H1 (cell line): Measurements from ENCODE around the gene ARL6IP6. TPM values are rescaled to one million over a fixed set of nuclear protein-coding genes. Genes with fewer than 3 reads are reported as not detected.
A peak's percentile ranks its signal among the peaks of the same experiment; 100 is the strongest.

Experiments
- CTCF ChIA-PET: fragments of 300-600 bp; sonication (Branson Sonifier 250); formaldehyde crosslinking; loops from one replicate; lab custom pipeline; 2021; ENCODE audit not compliant: partially characterized antibody; lab: Charles Lee
- POLR2A ChIA-PET: fragments of 300-600 bp; sonication (Branson Sonifier 250); formaldehyde crosslinking; loops from one replicate; lab custom pipeline; 2021; ENCODE audit warnings: inconsistent platforms; ENCODE audit not compliant: partially characterized antibody; lab: Charles Lee
- DNase-seq, 2 experiments: peaks; one replicate each; pipeline versions ENCODE4 v3.0.0 to v3.0.0-alpha.2; 2010 to 2022; ENCODE audit warnings: low spot score in 2 of 2, low read depth in 1 of 2, mixed read lengths in 1 of 2
- FAIRE-seq: peaks from 2 replicates; lab custom pipeline; 2011; peaks lifted over from hg19 to GRCh38; lab: Jason Lieb, UNC
- H2AFZ ChIP-seq: 2 replicates; pipeline ENCODE4 v1.8.1; 2012; ENCODE audit warnings: low read length, inconsistent platforms
- H2AK5ac ChIP-seq: 2 replicates; pipeline ENCODE4 v1.6.1; 2013; ENCODE audit warnings: low read depth, low read length
- H2BK120ac ChIP-seq: replicated peaks from 2 replicates; pipeline ENCODE3; 2013; ENCODE audit warnings: low read depth, low read length, inconsistent platforms
- H2BK12ac ChIP-seq: 2 replicates; pipeline ENCODE4 v1.6.1; 2013; ENCODE audit warnings: low read depth, low read length
- H2BK15ac ChIP-seq: 2 replicates; pipeline ENCODE4 v1.6.1; 2013; ENCODE audit warnings: low read length
- H2BK20ac ChIP-seq: 2 replicates; pipeline ENCODE4 v1.6.1; 2013; ENCODE audit warnings: low read length
- H2BK5ac ChIP-seq: 2 replicates; pipeline ENCODE4 v1.6.1; 2013; ENCODE audit warnings: low read depth, low read length
- H3K14ac ChIP-seq: 2 replicates; pipeline ENCODE4 v1.6.1; 2013; ENCODE audit warnings: inconsistent platforms; ENCODE audit not compliant: insufficient read length
- H3K18ac ChIP-seq: 2 replicates; pipeline ENCODE4 v1.6.1; 2013; ENCODE audit warnings: low read length; ENCODE audit errors: extremely low read depth
- H3K23ac ChIP-seq: 2 replicates; pipeline ENCODE4 v1.6.1; 2013; ENCODE audit warnings: inconsistent platforms; ENCODE audit not compliant: insufficient read length
- H3K23me2 ChIP-seq: 2 replicates; pipeline ENCODE4 v1.6.1; 2013; ENCODE audit warnings: low read depth, low read length
- H3K27ac ChIP-seq: 2 replicates; pipeline ENCODE4 v1.6.1; 2011; ENCODE audit warnings: low read depth, low read length, inconsistent platforms
- H3K27me3 ChIP-seq, 4 experiments: replicated peaks in 1 of 4; 1 replicate in 1 of 4; 2 replicates in 3 of 4; pipeline versions ENCODE4 v1.6.1 to v1.8.1; 2011 to 2013; ENCODE audit warnings: low read length in 3 of 4, mild to moderate bottlenecking in 3 of 4, inconsistent platforms in 2 of 4, mixed read lengths in 2 of 4, moderate library complexity in 1 of 4; ENCODE audit not compliant: control insufficient read depth in 3 of 4, insufficient read depth in 3 of 4; ENCODE audit errors: extremely low read depth in 1 of 4
- H3K36me3 ChIP-seq, 4 experiments: 2 replicates each; pipeline versions ENCODE4 v1.6.1 to v1.8.1; 2011 to 2013; ENCODE audit warnings: mild to moderate bottlenecking in 4 of 4, low read length in 3 of 4, moderate library complexity in 2 of 4, control low read depth in 1 of 4, inconsistent platforms in 1 of 4; ENCODE audit not compliant: insufficient read depth in 4 of 4, control insufficient read depth in 2 of 4
- H3K4ac ChIP-seq: replicated peaks from 2 replicates; pipeline ENCODE3; 2013; ENCODE audit warnings: low read length, low read depth, mixed read lengths, inconsistent platforms; ENCODE audit not compliant: insufficient read length
- H3K4me1 ChIP-seq, 4 experiments: replicated peaks in 1 of 4; 1 replicate in 1 of 4; 2 replicates in 3 of 4; pipeline versions ENCODE4 v1.6.1 to v1.8.1; 2011 to 2013; ENCODE audit warnings: low read length in 3 of 4, inconsistent platforms in 2 of 4, mixed read lengths in 1 of 4; ENCODE audit not compliant: insufficient read depth in 4 of 4, control insufficient read depth in 3 of 4
- H3K4me2 ChIP-seq, 2 experiments: 2 replicates each; pipeline versions ENCODE4 v1.6.1 to v1.8.1; 2011 to 2013; ENCODE audit warnings: low read depth in 2 of 2, low read length in 2 of 2, control low read depth in 1 of 2, inconsistent platforms in 1 of 2, mild to moderate bottlenecking in 1 of 2; ENCODE audit not compliant: insufficient read depth in 1 of 2
- H3K4me3 ChIP-seq, 4 experiments: fragments of 200-600, 300-600 bp in 1 of 4; sonication (generic), shearing (Covaris generic), sonication (Bioruptor Twin) in 1 of 4; 2 replicates each; pipeline versions ENCODE4 v1.5.1 to v1.8.1; 2011 to 2016; ENCODE audit warnings: low read length in 4 of 4, low read depth in 3 of 4, control low read depth in 2 of 4, inconsistent platforms in 2 of 4, mild to moderate bottlenecking in 2 of 4, mixed read lengths in 1 of 4, moderate library complexity in 1 of 4; ENCODE audit not compliant: insufficient read depth in 2 of 4; ENCODE audit errors: extremely low read depth in 1 of 4
- H3K56ac ChIP-seq: replicated peaks from 2 replicates; pipeline ENCODE3; 2013; ENCODE audit warnings: low read depth, mild to moderate bottlenecking, mixed read lengths, low read length, inconsistent platforms; ENCODE audit not compliant: insufficient read length
- H3K79me1 ChIP-seq: 2 replicates; pipeline ENCODE4 v1.6.1; 2013; ENCODE audit warnings: low read depth, low read length, control low read depth
- H3K79me2 ChIP-seq, 2 experiments: 2 replicates each; pipeline versions ENCODE4 v1.6.1 to v1.8.1; 2012 to 2013; ENCODE audit warnings: low read length in 2 of 2, mild to moderate bottlenecking in 2 of 2, inconsistent platforms in 1 of 2; ENCODE audit not compliant: insufficient read depth in 2 of 2, control insufficient read depth in 1 of 2
- H3K9ac ChIP-seq, 4 experiments: replicated peaks in 1 of 4; 1 replicate in 1 of 4; 2 replicates in 3 of 4; pipeline versions ENCODE4 v1.6.1 to v1.8.1; 2011 to 2013; ENCODE audit warnings: low read depth in 3 of 4, low read length in 3 of 4, control low read depth in 2 of 4, mild to moderate bottlenecking in 2 of 4, moderate library complexity in 2 of 4, inconsistent platforms in 1 of 4; ENCODE audit errors: extremely low read depth in 1 of 4
- H3K9me3 ChIP-seq, 2 experiments: 2 replicates each; pipeline versions ENCODE4 v1.6.1 to v1.8.1; 2012 to 2013; ENCODE audit warnings: mild to moderate bottlenecking in 2 of 2, moderate library complexity in 2 of 2, control low read depth in 1 of 2, inconsistent platforms in 1 of 2, low read depth in 1 of 2, low read length in 1 of 2, mixed read lengths in 1 of 2; ENCODE audit not compliant: insufficient read depth in 2 of 2
- H4K20me1 ChIP-seq, 2 experiments: replicated peaks in 1 of 2; 2 replicates each; pipeline versions ENCODE3 to v1.8.1; 2011 to 2013; ENCODE audit warnings: inconsistent platforms in 2 of 2, low read length in 2 of 2, mild to moderate bottlenecking in 1 of 2; ENCODE audit not compliant: insufficient read depth in 2 of 2, control insufficient read depth in 1 of 2
- H4K5ac ChIP-seq: 2 replicates; pipeline ENCODE4 v1.6.1; 2013; ENCODE audit warnings: low read length, low read depth, mixed read lengths, inconsistent platforms; ENCODE audit not compliant: insufficient read length
- H4K8ac ChIP-seq: 2 replicates; pipeline ENCODE4 v1.8.0; 2013; ENCODE audit warnings: mild to moderate bottlenecking, moderate library complexity, low read length, inconsistent platforms; ENCODE audit not compliant: insufficient read depth; ENCODE audit errors: extremely low read depth
- H4K91ac ChIP-seq: replicated peaks from 2 replicates; pipeline ENCODE3; 2013; ENCODE audit warnings: low read length, mixed read lengths, inconsistent platforms; ENCODE audit not compliant: insufficient read length
- CBX8 ChIP-seq: fragments of 300-800, 300-1000 bp; sonication (generic); IDR thresholded peaks from 2 replicates; pipeline ENCODE4 v1.7.1; 2016; ENCODE audit warnings: low read depth, low read length, borderline replicate concordance
- CREB1 ChIP-seq: IDR thresholded peaks from 2 replicates; pipeline ENCODE4 v1.6.1; 2012; ENCODE audit warnings: inconsistent platforms
- FOSL1 ChIP-seq: IDR thresholded peaks from 2 replicates; pipeline ENCODE4 v1.6.1; 2011; ENCODE audit warnings: mild to moderate bottlenecking, low read depth, low read length, moderate library complexity; ENCODE audit not compliant: insufficient read depth
- GABPA ChIP-seq: IDR thresholded peaks from 2 replicates; pipeline ENCODE4 v1.6.1; 2011; ENCODE audit warnings: mild to moderate bottlenecking, low read length, moderate library complexity, borderline replicate concordance; ENCODE audit not compliant: insufficient read depth
- HDAC6 ChIP-seq: IDR thresholded peaks from one replicate; pipeline ENCODE4 v1.7.1; 2012; ENCODE audit warnings: low read depth, mild to moderate bottlenecking, inconsistent platforms, low read length, moderate library complexity
- KDM1A ChIP-seq: fragments of 200-600, 300-600 bp; sonication (generic); IDR thresholded peaks from 2 replicates; pipeline ENCODE4 v1.7.1; 2016; ENCODE audit warnings: mild to moderate bottlenecking, low read length, borderline replicate concordance
- NANOG ChIP-seq: IDR thresholded peaks from 2 replicates; pipeline ENCODE4 v1.6.1; 2011; ENCODE audit warnings: low read length, low read depth, mild to moderate bottlenecking, inconsistent platforms; ENCODE audit not compliant: insufficient read depth, poor library complexity, severe bottlenecking
- NRF1 ChIP-seq: IDR thresholded peaks from 2 replicates; pipeline ENCODE4 v1.6.1; 2011; ENCODE audit warnings: mild to moderate bottlenecking, low read depth, low read length, improper control_type of control experiment
- RAD21 ChIP-seq, 2 experiments: IDR thresholded peaks in 1 of 2; conservative IDR thresholded peaks in 1 of 2; 2 replicates each; pipeline ENCODE4 v1.6.1; 2011; ENCODE audit warnings: low read depth in 2 of 2, low read length in 2 of 2, improper control_type of control experiment in 1 of 2, inconsistent platforms in 1 of 2, mild to moderate bottlenecking in 1 of 2, moderate library complexity in 1 of 2
- SUZ12 ChIP-seq: fragments of 200-600 bp; sonication (generic); IDR thresholded peaks from 2 replicates; pipeline ENCODE4 v1.6.1; 2012; ENCODE audit warnings: mild to moderate bottlenecking, inconsistent platforms, low read length, moderate library complexity, mixed read lengths
- WGBS, 2 experiments: shearing (Covaris generic) in 1 of 2; methylation state at CpG; one replicate each; pipeline versions ENCODE4 v1.1.6 to v1.1.7; 2013 to 2015; ENCODE audit warnings: low lambda C conversion rate in 2 of 2, mixed read lengths in 2 of 2, inconsistent platforms in 1 of 2, low coverage in 1 of 2, missing lambda C conversion rate in 1 of 2; ENCODE audit not compliant: insufficient replicate concordance in 2 of 2, insufficient coverage in 1 of 2, insufficient read length in 1 of 2; ENCODE audit errors: extremely low coverage in 1 of 2, missing lambda C conversion rate in 1 of 2; 5-methylcytosine and 5-hydroxymethylcytosine counted together
- polyA plus RNA-seq, 7 experiments: library from polyadenylated mRNA; depleted of rRNA in 3 of 7; stranded (reverse) in 5 of 7; unstranded in 2 of 7; fragments of >200 nt in 5 of 7; fragments of 200-250 nt in 2 of 7; gene quantifications; 1 replicate in 5 of 7; 2 replicates in 1 of 7; 4 replicates in 1 of 7; pipeline versions ENCODE4 v1.2.1 to v1.2.3, GENCODE V29; 2011 to 2013; ENCODE audit warnings: missing spikeins in 2 of 7, mixed read lengths in 2 of 7
- total RNA-seq: library from RNA; stranded (reverse); fragmentation: NEBNext Ultra II Directional; extraction: Animal tissue kit (Norgen Biotek cat#: 25700); gene quantifications from 2 replicates; pipeline ENCODE4 v1.2.1, GENCODE V29; 2021
- TF ChIP-seq, protein P1 (sequence below), 3 experiments: IDR thresholded peaks; 1 replicate in 2 of 3; 2 replicates in 1 of 3; pipeline versions ENCODE4 v1.5.1 to v1.6.1; 2011; ENCODE audit warnings: low read length in 3 of 3, mild to moderate bottlenecking in 3 of 3, inconsistent platforms in 2 of 3, low read depth in 1 of 3, moderate library complexity in 1 of 3; ENCODE audit not compliant: insufficient read depth in 1 of 3; ENCODE audit errors: control extremely low read depth in 1 of 3

The ARL6IP6 gene
- total and polyA plus RNA-seq, 2 of the 8 experiments (the other 6 are each of a cell fraction or from before 2014, with no cell fraction given) = 47.3 to 92.9 TPM

GRCh38 chr2:152755029-152755428 is 36.6 kb downstream of the ARL6IP6 start:
- Histone ChIP-seq H2AFZ (no peak overlapping the region), H4K8ac (no peak overlapping the region), H3K4me2 (no peak overlapping the region), H3K18ac (no peak overlapping the region), H3K4me3 (no peak overlapping the region), H2BK120ac (no peak overlapping the region), H2BK5ac (no peak overlapping the region), H3K79me2 (no peaks in the 10 kb centered on the region), H3K9me3 (no peaks in the 10 kb centered on the region), H4K5ac (no peak overlapping the region), H3K4me1 (no peaks in the 10 kb centered on the region), H2BK12ac (no peak overlapping the region), H3K23ac (no peak overlapping the region), H3K79me1 (no peaks in the 10 kb centered on the region; the same call in none of the 2 replicates), H3K23me2 (no peaks in the 10 kb centered on the region), H2AK5ac (no peak overlapping the region), H3K27me3 (no peaks in the 10 kb centered on the region), H2BK20ac (no peak overlapping the region), H3K56ac (no peak overlapping the region), H4K20me1 (peaks cover 0 to 2% of the 10 kb centered on the region in 2 experiments), H3K4ac (no peak overlapping the region), H3K36me3 (peaks cover 0 to 43% (median 7%) of the 10 kb centered on the region in 4 experiments; a peak in 6 of 8 replicates), H2BK15ac (no peak overlapping the region), H3K27ac (no peak overlapping the region), H3K9ac (no peak overlapping the region), H4K91ac (no peak overlapping the region), H3K14ac (no peak overlapping the region)
- POLR2A ChIA-PET = no interaction called here
- FAIRE-seq = peak; percentile 28
- WGBS, 2 experiments = 66% methylated on average over 12 of the region's 13 CpGs; no CpG with 5 or more reads in 1 of the 2 experiments
- CTCF ChIA-PET = interaction anchor here (0.7 to 2.1 kb wide), 11 partner anchors 9 to 586 kb away, joined by 3 to 15 read pairs (median 3); no protein-coding TSS in a partner anchor
- peak; percentile 34 to 76 for DNase-seq
- TF ChIP-seq GABPA (no peak), RAD21 (IDR thresholded peaks at IDR 0.05 in 1 of 2, conservative IDR thresholded peaks at IDR 0.05 in 1 of 2; ENCODE audit: low read depth in 2 of 2, low read length in 2 of 2) (peak; percentile 77 to 78), FOSL1 (no peak), NANOG (no peak), CBX8 (no peak), CREB1 (0 out of 2 replicates have a peak, but pooled peaks have one; percentile 25), HDAC6 (no peak), KDM1A (no peak), SUZ12 (no peak), NRF1 (no peak)
- TF ChIP-seq, protein P1, sequence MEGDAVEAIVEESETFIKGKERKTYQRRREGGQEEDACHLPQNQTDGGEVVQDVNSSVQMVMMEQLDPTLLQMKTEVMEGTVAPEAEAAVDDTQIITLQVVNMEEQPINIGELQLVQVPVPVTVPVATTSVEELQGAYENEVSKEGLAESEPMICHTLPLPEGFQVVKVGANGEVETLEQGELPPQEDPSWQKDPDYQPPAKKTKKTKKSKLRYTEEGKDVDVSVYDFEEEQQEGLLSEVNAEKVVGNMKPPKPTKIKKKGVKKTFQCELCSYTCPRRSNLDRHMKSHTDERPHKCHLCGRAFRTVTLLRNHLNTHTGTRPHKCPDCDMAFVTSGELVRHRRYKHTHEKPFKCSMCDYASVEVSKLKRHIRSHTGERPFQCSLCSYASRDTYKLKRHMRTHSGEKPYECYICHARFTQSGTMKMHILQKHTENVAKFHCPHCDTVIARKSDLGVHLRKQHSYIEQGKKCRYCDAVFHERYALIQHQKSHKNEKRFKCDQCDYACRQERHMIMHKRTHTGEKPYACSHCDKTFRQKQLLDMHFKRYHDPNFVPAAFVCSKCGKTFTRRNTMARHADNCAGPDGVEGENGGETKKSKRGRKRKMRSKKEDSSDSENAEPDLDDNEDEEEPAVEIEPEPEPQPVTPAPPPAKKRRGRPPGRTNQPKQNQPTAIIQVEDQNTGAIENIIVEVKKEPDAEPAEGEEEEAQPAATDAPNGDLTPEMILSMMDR (IDR thresholded peaks at IDR 0.05; ENCODE audit: control extremely low read depth in 1 of 3, insufficient read depth in 1 of 3, low read depth in 1 of 3, low read length in 3 of 3) = peak; percentile 56 to 78 (median 77)
